WTC11 (cell line): ENCODE data around the gene GUCY2C. TPM values are rescaled to one million over a fixed set of nuclear protein-coding genes. Genes with fewer than 3 reads are reported as not detected.
A peak's percentile ranks its signal among the peaks of the same experiment; 100 is the strongest.

Experiments used
- ATAC-seq: fragments of 200-7000 bp; cut with Tn5 transposase; 2 replicates; pipeline ENCODE4 v1.10.0; 2021; ENCODE audit warnings: mild to moderate bottlenecking, moderate library complexity
- CTCF ChIA-PET: fragments of 300-600 bp; sonication (Branson Sonifier 250); formaldehyde crosslinking; loops from one replicate; lab custom pipeline; 2021; ENCODE audit warnings: antibody characterized with exemption; lab: Charles Lee
- POLR2A ChIA-PET: fragments of 350-600 bp; sonication (Branson Sonifier 250); formaldehyde crosslinking; loops from one replicate; lab custom pipeline; 2021; ENCODE audit warnings: antibody characterized with exemption; lab: Charles Lee
- DNase-seq: peaks from one replicate; pipeline ENCODE4 v3.0.0; 2021; ENCODE audit warnings: low spot score
- H3K27ac Mint-ChIP-seq: 2 replicates; pipeline ENCODE4 v1.8.0; 2021; ENCODE audit warnings: mixed read lengths
- H3K27me3 Mint-ChIP-seq: 2 replicates; pipeline ENCODE4 v1.8.0; 2021; ENCODE audit warnings: low read depth, mild to moderate bottlenecking, moderate library complexity, mixed read lengths
- H3K36me3 Mint-ChIP-seq: 2 replicates; pipeline ENCODE4 v1.8.0; 2021; ENCODE audit warnings: mixed read lengths
- H3K4me1 Mint-ChIP-seq: 2 replicates; pipeline ENCODE4 v1.8.0; 2022; ENCODE audit warnings: mixed read lengths
- H3K4me3 Mint-ChIP-seq: 2 replicates; pipeline ENCODE4 v1.8.0; 2021; ENCODE audit warnings: mild to moderate bottlenecking, moderate library complexity, mixed read lengths
- H3K9me3 Mint-ChIP-seq: 2 replicates; pipeline ENCODE4 v1.8.0; 2021; ENCODE audit warnings: mixed read lengths
- ELF4 ChIP-seq: sonication (generic); formaldehyde crosslinking; IDR thresholded peaks from 2 replicates; pipeline ENCODE4 v1.8.1; 2022; ENCODE audit warnings: low read depth, mild to moderate bottlenecking, moderate library complexity, missing genetic modification reagents
- ETV6 ChIP-seq: sonication (generic); formaldehyde crosslinking; IDR thresholded peaks from 2 replicates; pipeline ENCODE4 v1.8.1; 2022; ENCODE audit warnings: mild to moderate bottlenecking, missing genetic modification reagents
- KAT7 ChIP-seq: sonication (generic); formaldehyde crosslinking; IDR thresholded peaks from 2 replicates; pipeline ENCODE4 v1.8.1; 2023; ENCODE audit warnings: missing genetic modification reagents, mild to moderate bottlenecking, borderline replicate concordance
- MYBL2 ChIP-seq: sonication (generic); formaldehyde crosslinking; IDR thresholded peaks from 2 replicates; pipeline ENCODE4 v1.8.1; 2023; ENCODE audit warnings: mild to moderate bottlenecking, moderate library complexity, missing genetic modification reagents
- NFYB ChIP-seq: sonication (generic); formaldehyde crosslinking; conservative IDR thresholded peaks from 2 replicates; pipeline ENCODE4 v1.8.0; 2022; ENCODE audit warnings: low read depth, missing genetic modification reagents
- NR1H2 ChIP-seq: sonication (generic); formaldehyde crosslinking; IDR thresholded peaks from 2 replicates; pipeline ENCODE4 v1.9.0; 2021; ENCODE audit warnings: mild to moderate bottlenecking, moderate library complexity, missing genetic modification reagents
- NR3C1 ChIP-seq: sonication (generic); formaldehyde crosslinking; conservative IDR thresholded peaks from 2 replicates; pipeline ENCODE4 v1.8.1; 2023; ENCODE audit warnings: low read depth, mild to moderate bottlenecking, missing genetic modification reagents
- SMAD3 ChIP-seq: sonication (generic); formaldehyde crosslinking; IDR thresholded peaks from 2 replicates; pipeline ENCODE4 v1.8.0; 2022; ENCODE audit warnings: missing genetic modification reagents, mild to moderate bottlenecking, borderline replicate concordance
- TP53 ChIP-seq: sonication (generic); formaldehyde crosslinking; IDR thresholded peaks from 2 replicates; pipeline ENCODE4 v1.8.1; 2023; ENCODE audit warnings: mild to moderate bottlenecking, missing genetic modification reagents
- ZBTB21 ChIP-seq: sonication (generic); formaldehyde crosslinking; IDR thresholded peaks from 2 replicates; pipeline ENCODE4 v1.8.1; 2023; ENCODE audit warnings: mild to moderate bottlenecking, missing genetic modification reagents, borderline replicate concordance
- ZNF232 ChIP-seq: sonication (generic); formaldehyde crosslinking; IDR thresholded peaks from 2 replicates; pipeline ENCODE4 v1.8.0; 2022; ENCODE audit warnings: mild to moderate bottlenecking, missing genetic modification reagents
- ZNF396 ChIP-seq: fragments of 250-450 bp; sonication (Bioruptor Pico); IDR thresholded peaks from 2 replicates; pipeline ENCODE4 v1.8.0; 2021; ENCODE audit warnings: mild to moderate bottlenecking, moderate library complexity, borderline replicate concordance
- total RNA-seq: library from RNA; stranded (reverse); gene quantifications from 3 replicates; pipeline ENCODE4 v1.2.3, GENCODE V29; 2021
- TF ChIP-seq, protein P1 (sequence below): sonication (generic); formaldehyde crosslinking; IDR thresholded peaks from 2 replicates; pipeline ENCODE4 v1.8.0; 2022; ENCODE audit warnings: mild to moderate bottlenecking, missing genetic modification reagents
- TF ChIP-seq, protein P2 (sequence below): sonication (generic); formaldehyde crosslinking; IDR thresholded peaks from 2 replicates; pipeline ENCODE4 v1.8.1; 2023; ENCODE audit warnings: mild to moderate bottlenecking, missing genetic modification reagents, moderate library complexity
- TF ChIP-seq, protein P3 (sequence below): sonication (generic); formaldehyde crosslinking; IDR thresholded peaks from 2 replicates; pipeline ENCODE4 v1.8.1; 2022; ENCODE audit warnings: mild to moderate bottlenecking, missing genetic modification reagents, moderate library complexity, borderline replicate concordance
- TF ChIP-seq, protein P4 (sequence below): sonication (generic); formaldehyde crosslinking; IDR thresholded peaks from 2 replicates; pipeline ENCODE4 v1.8.1; 2023; ENCODE audit warnings: mild to moderate bottlenecking, moderate library complexity, missing genetic modification reagents
- TF ChIP-seq, protein P5 (sequence below): sonication (generic); formaldehyde crosslinking; IDR thresholded peaks from 2 replicates; pipeline ENCODE4 v1.8.1; 2023; ENCODE audit warnings: mild to moderate bottlenecking, missing genetic modification reagents
- TF ChIP-seq, protein P6 (sequence below): fragments of 250-450 bp; sonication (Bioruptor Pico); IDR thresholded peaks from 2 replicates; pipeline ENCODE4 v1.9.0; 2021; ENCODE audit warnings: mild to moderate bottlenecking, borderline replicate concordance
- TF ChIP-seq, protein P7 (sequence below): fragments of 250-450 bp; sonication (Bioruptor Pico); IDR thresholded peaks from 2 replicates; pipeline ENCODE4 v1.9.0; 2021; ENCODE audit warnings: mild to moderate bottlenecking
- TF ChIP-seq, protein P8 (sequence below): fragments of 200-600 bp; IDR thresholded peaks from 2 replicates; pipeline ENCODE4 v1.8.0; 2022; ENCODE audit warnings: antibody characterized with exemption

Gene GUCY2C
- total RNA-seq, 1 experiment from 2014 or later: 3.9 TPM

DNA sequence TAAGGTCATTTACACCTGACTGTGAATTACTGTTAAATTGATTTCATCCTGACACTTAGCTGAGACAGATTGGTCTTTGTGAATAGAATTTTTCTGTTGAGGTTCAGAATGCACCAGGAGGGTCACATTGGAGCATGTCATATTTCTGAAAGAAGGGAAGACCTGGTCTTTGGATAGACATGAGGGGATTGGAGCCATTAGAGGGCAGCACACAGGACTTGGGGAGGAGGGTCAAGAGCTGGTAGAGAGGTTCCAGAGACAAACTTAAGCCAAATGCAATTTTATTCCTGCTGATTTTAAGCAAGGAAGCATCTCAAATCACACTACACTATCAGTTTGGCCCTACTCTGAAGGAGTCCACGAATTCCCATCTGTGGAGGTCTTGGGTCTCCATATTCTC is 41.1 kb downstream of the GUCY2C start:
- ATAC-seq (peak; percentile 56), DNase-seq (no peak)
- POLR2A ChIA-PET: interaction anchor here (1.0 kb wide), 1 partner anchor 10 kb away, joined by 3 read pairs; no protein-coding TSS in a partner anchor
- no peaks in the 10 kb centered on the region for H3K9me3 Mint-ChIP-seq
- no peak overlapping the region for H3K27ac Mint-ChIP-seq
- TF ChIP-seq, protein P1, sequence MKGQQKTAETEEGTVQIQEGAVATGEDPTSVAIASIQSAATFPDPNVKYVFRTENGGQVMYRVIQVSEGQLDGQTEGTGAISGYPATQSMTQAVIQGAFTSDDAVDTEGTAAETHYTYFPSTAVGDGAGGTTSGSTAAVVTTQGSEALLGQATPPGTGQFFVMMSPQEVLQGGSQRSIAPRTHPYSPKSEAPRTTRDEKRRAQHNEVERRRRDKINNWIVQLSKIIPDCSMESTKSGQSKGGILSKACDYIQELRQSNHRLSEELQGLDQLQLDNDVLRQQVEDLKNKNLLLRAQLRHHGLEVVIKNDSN (CRISPR knock-in tag): no peak
- TF ChIP-seq, protein P2, sequence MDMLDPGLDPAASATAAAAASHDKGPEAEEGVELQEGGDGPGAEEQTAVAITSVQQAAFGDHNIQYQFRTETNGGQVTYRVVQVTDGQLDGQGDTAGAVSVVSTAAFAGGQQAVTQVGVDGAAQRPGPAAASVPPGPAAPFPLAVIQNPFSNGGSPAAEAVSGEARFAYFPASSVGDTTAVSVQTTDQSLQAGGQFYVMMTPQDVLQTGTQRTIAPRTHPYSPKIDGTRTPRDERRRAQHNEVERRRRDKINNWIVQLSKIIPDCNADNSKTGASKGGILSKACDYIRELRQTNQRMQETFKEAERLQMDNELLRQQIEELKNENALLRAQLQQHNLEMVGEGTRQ (CRISPR knock-in tag): no peak
- TF ChIP-seq, protein P3, sequence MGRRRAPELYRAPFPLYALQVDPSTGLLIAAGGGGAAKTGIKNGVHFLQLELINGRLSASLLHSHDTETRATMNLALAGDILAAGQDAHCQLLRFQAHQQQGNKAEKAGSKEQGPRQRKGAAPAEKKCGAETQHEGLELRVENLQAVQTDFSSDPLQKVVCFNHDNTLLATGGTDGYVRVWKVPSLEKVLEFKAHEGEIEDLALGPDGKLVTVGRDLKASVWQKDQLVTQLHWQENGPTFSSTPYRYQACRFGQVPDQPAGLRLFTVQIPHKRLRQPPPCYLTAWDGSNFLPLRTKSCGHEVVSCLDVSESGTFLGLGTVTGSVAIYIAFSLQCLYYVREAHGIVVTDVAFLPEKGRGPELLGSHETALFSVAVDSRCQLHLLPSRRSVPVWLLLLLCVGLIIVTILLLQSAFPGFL (CRISPR knock-in tag): no peak
- TF ChIP-seq, protein P4, sequence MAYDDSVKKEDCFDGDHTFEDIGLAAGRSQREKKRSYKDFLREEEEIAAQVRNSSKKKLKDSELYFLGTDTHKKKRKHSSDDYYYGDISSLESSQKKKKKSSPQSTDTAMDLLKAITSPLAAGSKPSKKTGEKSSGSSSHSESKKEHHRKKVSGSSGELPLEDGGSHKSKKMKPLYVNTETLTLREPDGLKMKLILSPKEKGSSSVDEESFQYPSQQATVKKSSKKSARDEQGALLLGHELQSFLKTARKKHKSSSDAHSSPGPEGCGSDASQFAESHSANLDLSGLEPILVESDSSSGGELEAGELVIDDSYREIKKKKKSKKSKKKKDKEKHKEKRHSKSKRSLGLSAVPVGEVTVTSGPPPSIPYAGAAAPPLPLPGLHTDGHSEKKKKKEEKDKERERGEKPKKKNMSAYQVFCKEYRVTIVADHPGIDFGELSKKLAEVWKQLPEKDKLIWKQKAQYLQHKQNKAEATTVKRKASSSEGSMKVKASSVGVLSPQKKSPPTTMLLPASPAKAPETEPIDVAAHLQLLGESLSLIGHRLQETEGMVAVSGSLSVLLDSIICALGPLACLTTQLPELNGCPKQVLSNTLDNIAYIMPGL (CRISPR knock-in tag): no peak
- TF ChIP-seq, protein P5, sequence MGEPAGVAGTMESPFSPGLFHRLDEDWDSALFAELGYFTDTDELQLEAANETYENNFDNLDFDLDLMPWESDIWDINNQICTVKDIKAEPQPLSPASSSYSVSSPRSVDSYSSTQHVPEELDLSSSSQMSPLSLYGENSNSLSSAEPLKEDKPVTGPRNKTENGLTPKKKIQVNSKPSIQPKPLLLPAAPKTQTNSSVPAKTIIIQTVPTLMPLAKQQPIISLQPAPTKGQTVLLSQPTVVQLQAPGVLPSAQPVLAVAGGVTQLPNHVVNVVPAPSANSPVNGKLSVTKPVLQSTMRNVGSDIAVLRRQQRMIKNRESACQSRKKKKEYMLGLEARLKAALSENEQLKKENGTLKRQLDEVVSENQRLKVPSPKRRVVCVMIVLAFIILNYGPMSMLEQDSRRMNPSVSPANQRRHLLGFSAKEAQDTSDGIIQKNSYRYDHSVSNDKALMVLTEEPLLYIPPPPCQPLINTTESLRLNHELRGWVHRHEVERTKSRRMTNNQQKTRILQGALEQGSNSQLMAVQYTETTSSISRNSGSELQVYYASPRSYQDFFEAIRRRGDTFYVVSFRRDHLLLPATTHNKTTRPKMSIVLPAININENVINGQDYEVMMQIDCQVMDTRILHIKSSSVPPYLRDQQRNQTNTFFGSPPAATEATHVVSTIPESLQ (CRISPR knock-in tag): no peak
- TF ChIP-seq, protein P6, sequence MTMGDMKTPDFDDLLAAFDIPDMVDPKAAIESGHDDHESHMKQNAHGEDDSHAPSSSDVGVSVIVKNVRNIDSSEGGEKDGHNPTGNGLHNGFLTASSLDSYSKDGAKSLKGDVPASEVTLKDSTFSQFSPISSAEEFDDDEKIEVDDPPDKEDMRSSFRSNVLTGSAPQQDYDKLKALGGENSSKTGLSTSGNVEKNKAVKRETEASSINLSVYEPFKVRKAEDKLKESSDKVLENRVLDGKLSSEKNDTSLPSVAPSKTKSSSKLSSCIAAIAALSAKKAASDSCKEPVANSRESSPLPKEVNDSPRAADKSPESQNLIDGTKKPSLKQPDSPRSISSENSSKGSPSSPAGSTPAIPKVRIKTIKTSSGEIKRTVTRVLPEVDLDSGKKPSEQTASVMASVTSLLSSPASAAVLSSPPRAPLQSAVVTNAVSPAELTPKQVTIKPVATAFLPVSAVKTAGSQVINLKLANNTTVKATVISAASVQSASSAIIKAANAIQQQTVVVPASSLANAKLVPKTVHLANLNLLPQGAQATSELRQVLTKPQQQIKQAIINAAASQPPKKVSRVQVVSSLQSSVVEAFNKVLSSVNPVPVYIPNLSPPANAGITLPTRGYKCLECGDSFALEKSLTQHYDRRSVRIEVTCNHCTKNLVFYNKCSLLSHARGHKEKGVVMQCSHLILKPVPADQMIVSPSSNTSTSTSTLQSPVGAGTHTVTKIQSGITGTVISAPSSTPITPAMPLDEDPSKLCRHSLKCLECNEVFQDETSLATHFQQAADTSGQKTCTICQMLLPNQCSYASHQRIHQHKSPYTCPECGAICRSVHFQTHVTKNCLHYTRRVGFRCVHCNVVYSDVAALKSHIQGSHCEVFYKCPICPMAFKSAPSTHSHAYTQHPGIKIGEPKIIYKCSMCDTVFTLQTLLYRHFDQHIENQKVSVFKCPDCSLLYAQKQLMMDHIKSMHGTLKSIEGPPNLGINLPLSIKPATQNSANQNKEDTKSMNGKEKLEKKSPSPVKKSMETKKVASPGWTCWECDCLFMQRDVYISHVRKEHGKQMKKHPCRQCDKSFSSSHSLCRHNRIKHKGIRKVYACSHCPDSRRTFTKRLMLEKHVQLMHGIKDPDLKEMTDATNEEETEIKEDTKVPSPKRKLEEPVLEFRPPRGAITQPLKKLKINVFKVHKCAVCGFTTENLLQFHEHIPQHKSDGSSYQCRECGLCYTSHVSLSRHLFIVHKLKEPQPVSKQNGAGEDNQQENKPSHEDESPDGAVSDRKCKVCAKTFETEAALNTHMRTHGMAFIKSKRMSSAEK (CRISPR knock-in tag): no peak
- TF ChIP-seq ZBTB21 (CRISPR knock-in tag) (no peak), ELF4 (CRISPR knock-in tag) (no peak), MYBL2 (CRISPR knock-in tag) (no peak), SMAD3 (CRISPR knock-in tag) (no peak), ZNF396 (CRISPR knock-in tag) (no peak), NR3C1 (no peak), NFYB (CRISPR knock-in tag) (no peak), NR1H2 (CRISPR knock-in tag) (no peak), KAT7 (CRISPR knock-in tag) (no peak), TP53 (no peak), ZNF232 (no peak), ETV6 (CRISPR knock-in tag) (no peak)
- TF ChIP-seq, protein P7, sequence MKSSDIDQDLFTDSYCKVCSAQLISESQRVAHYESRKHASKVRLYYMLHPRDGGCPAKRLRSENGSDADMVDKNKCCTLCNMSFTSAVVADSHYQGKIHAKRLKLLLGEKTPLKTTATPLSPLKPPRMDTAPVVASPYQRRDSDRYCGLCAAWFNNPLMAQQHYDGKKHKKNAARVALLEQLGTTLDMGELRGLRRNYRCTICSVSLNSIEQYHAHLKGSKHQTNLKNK (CRISPR knock-in tag): no peak
- TF ChIP-seq, protein P8, sequence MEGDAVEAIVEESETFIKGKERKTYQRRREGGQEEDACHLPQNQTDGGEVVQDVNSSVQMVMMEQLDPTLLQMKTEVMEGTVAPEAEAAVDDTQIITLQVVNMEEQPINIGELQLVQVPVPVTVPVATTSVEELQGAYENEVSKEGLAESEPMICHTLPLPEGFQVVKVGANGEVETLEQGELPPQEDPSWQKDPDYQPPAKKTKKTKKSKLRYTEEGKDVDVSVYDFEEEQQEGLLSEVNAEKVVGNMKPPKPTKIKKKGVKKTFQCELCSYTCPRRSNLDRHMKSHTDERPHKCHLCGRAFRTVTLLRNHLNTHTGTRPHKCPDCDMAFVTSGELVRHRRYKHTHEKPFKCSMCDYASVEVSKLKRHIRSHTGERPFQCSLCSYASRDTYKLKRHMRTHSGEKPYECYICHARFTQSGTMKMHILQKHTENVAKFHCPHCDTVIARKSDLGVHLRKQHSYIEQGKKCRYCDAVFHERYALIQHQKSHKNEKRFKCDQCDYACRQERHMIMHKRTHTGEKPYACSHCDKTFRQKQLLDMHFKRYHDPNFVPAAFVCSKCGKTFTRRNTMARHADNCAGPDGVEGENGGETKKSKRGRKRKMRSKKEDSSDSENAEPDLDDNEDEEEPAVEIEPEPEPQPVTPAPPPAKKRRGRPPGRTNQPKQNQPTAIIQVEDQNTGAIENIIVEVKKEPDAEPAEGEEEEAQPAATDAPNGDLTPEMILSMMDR: no peak
- no peak overlapping the region for H3K4me3 Mint-ChIP-seq
- no peaks in the 10 kb centered on the region for H3K36me3 Mint-ChIP-seq
- CTCF ChIA-PET: interaction anchor here (0.9 to 1.6 kb wide), 8 partner anchors 10 to 417 kb away, joined by 3 to 15 read pairs (median 4); partner anchors contain the start of genes C12orf60 and WBP11
- H3K4me1 Mint-ChIP-seq: peaks cover 21% of the 10 kb centered on the region
- H3K27me3 Mint-ChIP-seq: no peaks in the 10 kb centered on the region; the same call in 1 of the 2 replicates
